Adrenal gland (tissue), 5 donors: ENCODE results near the gene MBNL2.

Source experiments
- CTCF ChIP-seq, 6 experiments: fragments of 450-650 bp in 4 of 6; fragments of 200-600 bp in 2 of 6; sonication (generic) in 1 of 6; IDR thresholded peaks; 1 replicate in 5 of 6; 2 replicates in 1 of 6; pipeline versions ENCODE4 v1.5.1 to v1.8.0; 2016 to 2021; ENCODE audit warnings: antibody characterized with exemption in 6 of 6, mild to moderate bottlenecking in 2 of 6, moderate library complexity in 1 of 6
- POLR2A ChIP-seq, 2 donors: fragments of 450-650 bp; IDR thresholded peaks; one replicate each; pipeline ENCODE4 v1.6.1; 2017; ENCODE audit warnings: antibody characterized with exemption in 2 of 2, mild to moderate bottlenecking in 2 of 2, moderate library complexity in 1 of 2
- donor health status: DM: no; HTN: no; CAD: no.

DNA sequence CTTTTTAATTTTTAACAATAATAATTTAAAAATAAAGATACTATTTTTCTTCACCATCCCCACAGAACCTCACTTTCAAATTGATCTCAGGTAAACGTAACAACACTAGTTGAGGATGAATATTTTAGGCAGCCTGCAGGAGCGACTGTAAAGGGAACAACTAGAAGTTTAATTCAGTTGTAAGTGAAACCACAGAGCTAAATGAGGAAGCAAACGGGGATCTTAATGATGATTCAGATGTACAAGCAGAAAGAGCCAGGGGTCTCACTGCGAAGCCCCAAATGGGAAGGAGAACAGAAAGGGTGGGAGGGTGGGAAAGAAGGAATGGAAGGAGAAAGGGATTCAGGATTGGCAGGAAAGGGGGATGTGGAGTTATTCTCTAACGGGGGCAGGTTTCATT lies 157.3 kb downstream of the MBNL2 start:
- no peak for TF ChIP-seq CTCF (IDR thresholded peaks at IDR 0.05)
- no peak for TF ChIP-seq POLR2A (IDR thresholded peaks at IDR 0.05)
